ENCODE results near the gene PIGB.
"Not testable (repeated sequence)": the region's sequence is repeated elsewhere in the genome, so short reads cannot be mapped to it uniquely, and the experiment has no call there.

The PIGB gene

DNA sequence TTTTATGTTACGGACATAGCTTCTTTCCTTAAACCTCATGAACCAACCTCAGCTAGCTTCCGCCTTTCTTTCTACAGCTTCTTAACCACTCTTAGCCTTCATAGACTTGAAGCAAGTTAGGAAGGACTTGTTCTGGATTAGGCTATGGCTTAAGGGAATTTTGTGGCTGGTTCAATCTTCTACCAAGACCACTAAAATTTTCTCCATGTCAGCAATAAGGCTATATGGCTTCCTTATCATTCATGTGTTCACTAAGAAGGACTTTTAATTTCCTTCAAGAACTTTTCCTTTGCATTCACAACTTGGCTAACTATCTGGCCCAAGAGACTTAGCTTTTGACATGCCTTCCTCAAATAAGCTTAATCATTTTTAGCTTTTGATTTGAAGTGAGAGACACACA lies 64.7 kb downstream of the PIGB start:
- no peak for DNase-seq

DNA sequence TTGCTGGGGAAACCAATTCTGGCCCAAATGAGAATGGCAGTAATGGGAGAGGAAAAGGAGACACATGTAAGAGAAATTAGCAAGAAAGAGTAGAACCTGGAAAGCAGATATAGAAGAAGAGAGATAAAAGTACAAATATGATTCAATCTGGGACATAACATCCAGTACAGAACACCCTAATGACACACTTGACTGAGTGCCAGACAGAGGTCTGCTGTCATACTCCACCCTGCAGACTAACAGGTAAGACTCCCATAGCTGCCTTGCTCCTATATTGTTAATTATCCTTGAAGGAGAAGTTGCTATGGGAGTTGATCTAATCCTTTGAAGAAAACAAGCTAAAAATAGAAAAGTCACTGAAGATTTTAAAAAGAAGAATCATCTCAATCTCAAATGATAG lies 68.0 kb downstream of the PIGB start:
- DNase-seq = no peak

DNA sequence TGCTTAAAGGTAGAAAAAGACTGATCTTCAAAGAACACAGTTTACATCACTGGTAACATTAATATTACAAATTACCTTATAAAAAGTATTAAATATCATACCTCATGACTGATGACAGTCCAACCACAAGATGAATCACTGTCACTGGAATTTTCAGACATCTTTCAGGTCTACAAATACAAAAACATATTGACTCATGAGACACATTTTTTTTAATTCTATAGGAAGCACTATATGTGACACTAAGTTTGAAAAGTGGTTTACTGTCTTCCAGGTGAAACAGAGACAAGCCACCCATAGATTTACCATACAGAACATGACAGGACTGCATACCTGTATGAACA lies 70.2 kb downstream of the PIGB start:
- DNase-seq = no peak

DNA sequence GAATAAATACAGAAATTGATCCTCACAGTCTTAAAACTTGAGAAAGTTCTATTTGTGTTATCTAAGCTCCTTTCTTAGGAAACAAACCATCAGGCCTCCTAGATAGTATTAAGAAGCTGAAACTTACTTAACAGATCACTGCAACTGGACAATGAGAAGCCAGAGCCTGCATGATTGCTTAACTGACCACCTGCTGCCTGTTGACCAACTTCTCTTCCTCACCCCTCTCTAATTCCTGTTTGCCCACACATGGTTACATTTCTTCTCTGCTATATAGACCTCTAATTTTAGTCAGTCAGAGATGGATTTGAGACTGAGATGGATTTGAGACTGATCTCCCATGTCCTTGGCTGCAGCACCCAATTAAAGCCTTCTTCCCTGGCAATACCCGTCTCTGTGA lies 75.7 kb downstream of the PIGB start:
- no peak for DNase-seq

DNA sequence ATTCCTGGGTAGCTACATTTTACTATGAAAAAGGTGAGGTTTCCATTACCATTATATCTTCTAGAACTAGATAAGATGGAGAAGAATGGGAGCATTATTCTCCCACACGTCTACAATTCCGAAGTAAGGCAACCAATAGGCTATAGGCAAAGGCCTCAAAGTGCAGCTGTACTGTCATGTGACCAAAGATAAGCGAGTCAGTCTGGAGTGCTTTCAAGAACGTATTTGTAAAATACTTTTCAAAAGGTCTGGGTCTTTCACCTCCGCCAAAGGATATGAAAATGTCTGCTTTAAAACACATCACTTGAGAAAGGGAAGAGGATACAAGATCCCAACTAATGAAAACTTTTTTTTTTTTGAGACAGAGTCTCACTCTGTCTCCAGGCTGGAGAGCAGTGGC lies 79.2 kb downstream of the PIGB start:
- DNase-seq = no peak

DNA sequence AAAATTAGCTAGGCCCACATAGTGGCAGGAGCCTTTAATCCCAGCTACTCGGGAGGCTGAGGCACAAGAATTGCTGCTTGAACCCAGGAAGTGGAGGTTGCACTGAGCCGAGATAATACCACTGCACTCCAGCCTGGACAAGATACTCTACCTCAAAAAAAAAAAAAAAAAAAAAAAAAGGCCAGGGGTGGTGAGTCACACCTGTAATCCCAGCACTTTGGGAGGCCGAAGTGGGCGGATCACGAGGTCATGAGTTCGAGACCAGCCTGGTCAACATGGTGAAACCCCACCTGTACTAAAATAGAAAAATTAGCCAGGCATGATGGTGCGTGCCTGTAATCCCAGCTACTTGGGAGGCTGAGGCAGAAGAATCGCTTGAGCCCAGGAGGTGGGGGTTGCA lies 81.0 kb downstream of the PIGB start:
- not testable (repeated sequence) for DNase-seq

DNA sequence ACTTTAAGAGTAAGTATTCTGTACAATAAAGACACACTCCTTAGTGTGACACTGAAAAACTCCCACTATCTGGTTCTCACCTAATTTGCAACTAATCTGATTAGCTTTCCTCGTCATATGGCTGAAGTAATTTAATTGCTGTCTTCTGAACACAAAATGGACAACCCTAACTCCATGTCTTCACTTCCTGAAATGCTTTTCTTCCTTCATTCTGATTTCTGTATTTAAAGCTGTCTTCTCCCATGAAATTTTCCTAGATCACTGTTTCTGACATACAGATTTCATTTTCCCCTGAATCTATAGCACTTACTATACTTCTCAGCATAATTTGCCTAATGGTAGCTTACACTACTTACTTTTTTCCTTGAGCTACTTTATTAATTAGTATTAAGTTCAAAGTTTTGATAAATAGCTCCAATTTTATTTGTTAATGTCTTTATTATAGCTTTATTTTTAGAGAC lies 82.8 kb downstream of the PIGB start:
- no peak for DNase-seq

DNA sequence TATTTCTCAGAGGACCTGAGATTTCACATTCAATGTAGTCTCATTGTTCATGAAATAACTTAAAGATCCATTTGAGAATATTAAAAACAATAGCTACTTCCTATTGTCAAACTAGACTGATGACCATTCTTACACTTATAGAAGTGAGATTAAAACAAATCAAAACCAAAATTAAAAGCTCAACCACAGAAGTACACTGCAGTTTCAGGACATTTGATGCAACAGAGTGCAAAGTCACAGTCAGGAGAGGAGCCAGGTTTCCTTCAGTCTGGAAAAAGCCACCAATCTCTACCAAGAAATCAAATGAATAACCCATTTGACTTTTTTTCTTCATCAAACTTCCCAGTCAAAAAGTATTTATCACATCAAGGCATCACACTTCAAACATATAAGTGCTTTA lies 83.7 kb downstream of the PIGB start:
- DNase-seq = no peak

DNA sequence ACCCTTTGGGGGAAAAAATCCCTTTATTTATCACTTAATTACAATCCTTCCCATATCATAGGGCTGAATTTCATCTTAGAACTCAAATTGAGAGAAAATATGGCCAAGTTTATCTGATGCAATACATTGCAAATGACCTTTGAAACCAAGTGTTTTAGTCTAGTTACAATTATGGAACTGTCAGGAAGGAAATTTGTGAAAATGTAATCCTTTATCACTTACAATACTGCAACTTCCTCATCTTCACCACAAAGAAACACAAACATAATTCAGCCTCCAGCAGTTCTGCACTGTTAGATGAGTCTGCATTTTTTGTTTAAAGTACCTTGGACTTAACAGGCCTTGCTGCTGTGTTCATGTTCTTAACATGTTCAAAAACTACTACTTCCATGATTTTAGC lies 84.5 kb downstream of the PIGB start:
- no peak for DNase-seq

All from activated CD4-positive, alpha-beta T cell treated with anti-CD3 and anti-CD28 coated beads, Interleukin-2, amount 50 U/mL, for 4 hours (primary cell).